Keratinocyte (primary cell): ENCODE results near the gene GCK. TPM values are rescaled to one million over a fixed set of nuclear protein-coding genes. Genes with fewer than 3 reads are reported as not detected.

Source experiments
- DNase-seq: peaks from one replicate; pipeline ENCODE4 v3.0.0-alpha.2; 2011; ENCODE audit warnings: low read depth, missing footprints, low spot score
- FAIRE-seq: peaks from 2 replicates; lab custom pipeline; 2011; peaks lifted over from hg19 to GRCh38; lab: Jason Lieb, UNC
- H2AFZ ChIP-seq: 2 replicates; pipeline ENCODE4 v1.6.0; 2012; ENCODE audit warnings: low read length, control low read depth, inconsistent platforms; ENCODE audit not compliant: control insufficient read depth
- H3K27ac ChIP-seq: 2 replicates; pipeline ENCODE4 v1.5.1; 2011; ENCODE audit warnings: low read length; ENCODE audit not compliant: control insufficient read depth, insufficient read depth
- H3K27me3 ChIP-seq: 3 replicates; pipeline ENCODE4 v1.6.0; 2011; ENCODE audit warnings: low read length; ENCODE audit not compliant: control insufficient read depth, insufficient read depth; ENCODE audit errors: extremely low read depth
- H3K36me3 ChIP-seq, 2 experiments: 2 replicates in 1 of 2; 3 replicates in 1 of 2; pipeline ENCODE4 v1.5.1; 2011; ENCODE audit warnings: low read length in 2 of 2, mild to moderate bottlenecking in 1 of 2; ENCODE audit not compliant: control insufficient read depth in 2 of 2, insufficient read depth in 2 of 2; ENCODE audit errors: extremely low read depth in 1 of 2
- H3K4me1 ChIP-seq: 3 replicates; pipeline ENCODE4 v1.5.1; 2011; ENCODE audit warnings: low read length; ENCODE audit not compliant: control insufficient read depth, insufficient read depth; ENCODE audit errors: extremely low read depth
- H3K4me2 ChIP-seq: 3 replicates; pipeline ENCODE4 v1.6.0; 2011; ENCODE audit warnings: low read depth, low read length; ENCODE audit not compliant: control insufficient read depth, insufficient read depth; ENCODE audit errors: extremely low read depth
- H3K4me3 ChIP-seq, 3 experiments: fragments of 200-600 bp in 1 of 3; sonication (generic) in 1 of 3; 2 replicates in 2 of 3; 3 replicates in 1 of 3; pipeline ENCODE4 v1.5.1; 2011 to 2016; ENCODE audit warnings: low read length in 3 of 3, mild to moderate bottlenecking in 3 of 3, control low read depth in 2 of 3, inconsistent platforms in 1 of 3, low read depth in 1 of 3, mixed read lengths in 1 of 3, mixed run types in 1 of 3, moderate library complexity in 1 of 3; ENCODE audit not compliant: control insufficient read depth in 2 of 3, insufficient read depth in 2 of 3; ENCODE audit errors: extremely low read depth in 1 of 3
- H3K79me2 ChIP-seq: 2 replicates; pipeline ENCODE4 v1.6.0; 2012; ENCODE audit warnings: low read length; ENCODE audit not compliant: control insufficient read depth, insufficient read depth
- H3K9ac ChIP-seq: 3 replicates; pipeline ENCODE4 v1.6.0; 2011; ENCODE audit warnings: low read length; ENCODE audit not compliant: control insufficient read depth, insufficient read depth; ENCODE audit errors: extremely low read depth
- H3K9me1 ChIP-seq: 3 replicates; pipeline ENCODE4 v1.6.0; 2011; ENCODE audit warnings: low read length; ENCODE audit not compliant: control insufficient read depth, insufficient read depth; ENCODE audit errors: extremely low read depth
- H3K9me3 ChIP-seq: 2 replicates; pipeline ENCODE4 v1.5.1; 2012; ENCODE audit warnings: low read depth, low read length; ENCODE audit not compliant: control insufficient read depth
- H4K20me1 ChIP-seq: 3 replicates; pipeline ENCODE4 v1.6.0; 2011; ENCODE audit warnings: low read length; ENCODE audit not compliant: control insufficient read depth, insufficient read depth; ENCODE audit errors: extremely low read depth
- EZH2 ChIP-seq: IDR thresholded peaks from one replicate; pipeline ENCODE4 v1.6.1; 2012; ENCODE audit warnings: inconsistent platforms, mild to moderate bottlenecking, low read length, moderate library complexity
- dilution Hi-C: fragments of 300-500 bp; cut with MboI; formaldehyde crosslinking; loops from one replicate; pipeline ENCODE4 v1.7.0; 2020; ENCODE audit warnings: low sequenced_read_pairs; ENCODE audit not compliant: extremely low pct_ligation_motif_present
- polyA plus RNA-seq, 5 experiments: library from polyadenylated mRNA; depleted of rRNA in 3 of 5; stranded (reverse) in 3 of 5; stranded (forward) in 1 of 5; unstranded in 1 of 5; fragments of >200 nt; gene quantifications; 1 replicate in 1 of 5; 2 replicates in 3 of 5; 3 replicates in 1 of 5; pipeline versions ENCODE4 v1.2.1 to v1.2.3, GENCODE V29; 2011 to 2012; ENCODE audit warnings: missing spikeins in 2 of 5, low read depth in 1 of 5, low replicate concordance in 1 of 5
- TF ChIP-seq, protein P1 (sequence below), 3 experiments: IDR thresholded peaks in 1 of 3; conservative IDR thresholded peaks in 1 of 3; optimal IDR thresholded peaks in 1 of 3; 2 replicates in 2 of 3; 3 replicates in 1 of 3; pipeline versions ENCODE3 to v1.5.1; 2011; ENCODE audit warnings: low read length in 3 of 3, mild to moderate bottlenecking in 3 of 3, moderate library complexity in 2 of 3, control low read depth in 1 of 3, inconsistent platforms in 1 of 3; ENCODE audit not compliant: insufficient read depth in 2 of 3; ENCODE audit errors: extremely low read depth in 1 of 3

Gene GCK
- polyA plus RNA-seq, 1 donor (not counting 4 experiments of a cell fraction or from before 2014, with no cell fraction given): not detected

GRCh38 chr7:44151956-44152355 lies 37.3 kb downstream of the GCK start:
- no peak for FAIRE-seq
- DNase-seq: no peak
- Histone ChIP-seq H3K4me3 (no peak overlapping the region), H3K27ac (no peak overlapping the region), H2AFZ (no peak overlapping the region), H3K9me3 (no peaks in the 10 kb centered on the region), H3K79me2 (no peaks in the 10 kb centered on the region), H3K9me1 (no peaks in the 10 kb centered on the region), H3K36me3 (no peaks in the 10 kb centered on the region), H3K4me1 (no peaks in the 10 kb centered on the region), H3K9ac (no peak overlapping the region), H4K20me1 (no peaks in the 10 kb centered on the region), H3K4me2 (no peak overlapping the region), H3K27me3 (peaks cover 11% of the 10 kb centered on the region)
- TF ChIP-seq, protein P1, sequence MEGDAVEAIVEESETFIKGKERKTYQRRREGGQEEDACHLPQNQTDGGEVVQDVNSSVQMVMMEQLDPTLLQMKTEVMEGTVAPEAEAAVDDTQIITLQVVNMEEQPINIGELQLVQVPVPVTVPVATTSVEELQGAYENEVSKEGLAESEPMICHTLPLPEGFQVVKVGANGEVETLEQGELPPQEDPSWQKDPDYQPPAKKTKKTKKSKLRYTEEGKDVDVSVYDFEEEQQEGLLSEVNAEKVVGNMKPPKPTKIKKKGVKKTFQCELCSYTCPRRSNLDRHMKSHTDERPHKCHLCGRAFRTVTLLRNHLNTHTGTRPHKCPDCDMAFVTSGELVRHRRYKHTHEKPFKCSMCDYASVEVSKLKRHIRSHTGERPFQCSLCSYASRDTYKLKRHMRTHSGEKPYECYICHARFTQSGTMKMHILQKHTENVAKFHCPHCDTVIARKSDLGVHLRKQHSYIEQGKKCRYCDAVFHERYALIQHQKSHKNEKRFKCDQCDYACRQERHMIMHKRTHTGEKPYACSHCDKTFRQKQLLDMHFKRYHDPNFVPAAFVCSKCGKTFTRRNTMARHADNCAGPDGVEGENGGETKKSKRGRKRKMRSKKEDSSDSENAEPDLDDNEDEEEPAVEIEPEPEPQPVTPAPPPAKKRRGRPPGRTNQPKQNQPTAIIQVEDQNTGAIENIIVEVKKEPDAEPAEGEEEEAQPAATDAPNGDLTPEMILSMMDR (optimal IDR thresholded peaks at IDR 0.05 in 1 of 3, IDR thresholded peaks at IDR 0.05 in 1 of 3, conservative IDR thresholded peaks at IDR 0.05 in 1 of 3; ENCODE audit: extremely low read depth in 1 of 3, insufficient read depth in 2 of 3, low read length in 3 of 3): no peak
- no peak for TF ChIP-seq EZH2
- dilution Hi-C loops: no loop called here

- no peak for DNase-seq
- no peaks in the 10 kb centered on the region for H3K36me3 ChIP-seq
- no peaks in the 10 kb centered on the region for H4K20me1 ChIP-seq
- no peaks in the 10 kb centered on the region for H3K4me1 ChIP-seq
- dilution Hi-C loops: no loop called here
- no peak overlapping the region for H3K4me2 ChIP-seq
- no peak overlapping the region for H3K27ac ChIP-seq
- TF ChIP-seq, protein P1 (optimal IDR thresholded peaks at IDR 0.05 in 1 of 3, IDR thresholded peaks at IDR 0.05 in 1 of 3, conservative IDR thresholded peaks at IDR 0.05 in 1 of 3; ENCODE audit: extremely low read depth in 1 of 3, insufficient read depth in 2 of 3, low read length in 3 of 3): no peak
- TF ChIP-seq EZH2: no peak
- no peak overlapping the region for H3K4me3 ChIP-seq
- no peaks in the 10 kb centered on the region for H3K9me1 ChIP-seq
- H3K9me3 ChIP-seq: no peaks in the 10 kb centered on the region
- no peak overlapping the region for H3K9ac ChIP-seq
- no peak for FAIRE-seq
- no peaks in the 10 kb centered on the region for H3K79me2 ChIP-seq
- peaks cover 17% of the 10 kb centered on the region for H3K27me3 ChIP-seq
- no peak overlapping the region for H2AFZ ChIP-seq
Measured at GRCh38 chr7:44150966-44151941, 38.0 kb downstream of the GCK start.
